Fibroblast of lung (primary cell): ENCODE results near the gene YIPF2.

Source experiments
- EZH2 ChIP-seq: IDR thresholded peaks from 2 replicates; pipeline ENCODE4 v1.5.1; 2012; ENCODE audit warnings: low read length, control low read depth, mild to moderate bottlenecking; ENCODE audit errors: missing control alignments
- TF ChIP-seq, protein P1 (sequence below), 2 donors: IDR thresholded peaks in 1 of 2; conservative IDR thresholded peaks in 1 of 2; 1 replicate in 1 of 2; 2 replicates in 1 of 2; pipeline ENCODE4 v1.5.1; 2011 to 2012; ENCODE audit warnings: low read length in 2 of 2, control low read depth in 1 of 2, inconsistent platforms in 1 of 2, low read depth in 1 of 2, mild to moderate bottlenecking in 1 of 2

DNA sequence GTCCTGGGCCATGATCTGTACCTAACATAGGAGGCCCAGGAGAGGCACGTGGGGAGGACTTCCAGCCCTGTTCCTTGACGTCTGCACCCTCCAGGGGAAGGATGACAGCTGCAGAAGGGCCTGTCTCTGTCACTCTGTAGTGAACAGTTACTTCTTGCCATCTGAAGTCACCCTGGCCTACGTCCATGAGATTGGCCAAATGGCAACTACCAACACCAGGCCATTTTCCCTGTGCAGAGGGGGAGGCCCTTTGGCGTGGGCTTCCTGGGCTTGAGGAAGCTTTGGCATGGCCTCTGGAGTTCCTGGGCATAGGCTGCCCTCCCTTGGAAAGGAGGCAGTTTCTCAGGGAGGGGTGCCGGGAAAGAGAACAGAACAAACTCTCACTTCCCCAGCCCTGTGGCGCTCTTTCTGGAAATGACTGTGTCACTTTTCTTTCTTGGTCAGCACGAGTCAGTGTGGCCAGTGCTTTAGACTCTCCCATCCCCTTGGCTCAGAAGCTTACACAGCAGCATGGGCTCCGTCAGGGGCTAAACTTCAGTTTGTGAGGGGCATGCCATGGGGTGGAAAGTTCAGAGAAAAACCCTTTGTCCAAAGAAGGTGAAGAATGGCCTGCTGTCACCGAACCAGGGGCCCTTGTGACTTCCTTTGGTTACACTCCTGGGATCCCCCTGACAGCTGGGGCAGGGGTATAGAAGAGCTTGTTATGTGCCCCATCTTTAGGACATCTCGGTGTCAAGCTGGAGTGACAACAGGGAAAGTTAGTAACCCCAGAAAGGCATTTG is 51.8 kb downstream of the YIPF2 start:
- TF ChIP-seq, protein P1, sequence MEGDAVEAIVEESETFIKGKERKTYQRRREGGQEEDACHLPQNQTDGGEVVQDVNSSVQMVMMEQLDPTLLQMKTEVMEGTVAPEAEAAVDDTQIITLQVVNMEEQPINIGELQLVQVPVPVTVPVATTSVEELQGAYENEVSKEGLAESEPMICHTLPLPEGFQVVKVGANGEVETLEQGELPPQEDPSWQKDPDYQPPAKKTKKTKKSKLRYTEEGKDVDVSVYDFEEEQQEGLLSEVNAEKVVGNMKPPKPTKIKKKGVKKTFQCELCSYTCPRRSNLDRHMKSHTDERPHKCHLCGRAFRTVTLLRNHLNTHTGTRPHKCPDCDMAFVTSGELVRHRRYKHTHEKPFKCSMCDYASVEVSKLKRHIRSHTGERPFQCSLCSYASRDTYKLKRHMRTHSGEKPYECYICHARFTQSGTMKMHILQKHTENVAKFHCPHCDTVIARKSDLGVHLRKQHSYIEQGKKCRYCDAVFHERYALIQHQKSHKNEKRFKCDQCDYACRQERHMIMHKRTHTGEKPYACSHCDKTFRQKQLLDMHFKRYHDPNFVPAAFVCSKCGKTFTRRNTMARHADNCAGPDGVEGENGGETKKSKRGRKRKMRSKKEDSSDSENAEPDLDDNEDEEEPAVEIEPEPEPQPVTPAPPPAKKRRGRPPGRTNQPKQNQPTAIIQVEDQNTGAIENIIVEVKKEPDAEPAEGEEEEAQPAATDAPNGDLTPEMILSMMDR (conservative IDR thresholded peaks at IDR 0.05 in 1 of 2, IDR thresholded peaks at IDR 0.05 in 1 of 2; ENCODE audit: low read depth in 1 of 2, low read length in 2 of 2), result no peak
- no peak for TF ChIP-seq EZH2
